ENCODE measurements around the gene EIF3A.
"Not testable (repeated sequence)": the region's sequence is repeated elsewhere in the genome, so short reads cannot be mapped to it uniquely, and the experiment has no call there.

DNA sequence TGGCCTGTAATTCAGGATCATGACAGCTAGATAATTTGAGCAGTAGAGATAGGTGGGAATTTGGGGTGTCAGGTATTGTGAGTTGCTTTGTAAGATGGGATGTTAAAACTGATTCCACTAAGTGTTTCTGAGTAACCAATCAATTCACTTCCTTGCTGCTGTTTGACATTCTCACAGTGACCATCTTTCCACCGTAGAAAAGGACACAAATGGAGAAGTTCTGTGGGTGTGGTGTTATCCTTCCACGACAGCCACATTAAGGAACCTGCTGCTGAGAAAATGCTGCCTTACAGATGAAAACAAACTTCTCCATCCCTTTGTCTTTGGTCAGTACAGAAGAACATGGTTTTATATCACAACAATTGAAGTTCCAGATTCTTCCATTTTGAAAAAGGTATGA, 27.2 kb upstream of the EIF3A start:
- TF ChIP-seq POLR2AphosphoS5 (IDR thresholded peaks at IDR 0.05); EP300 (IDR thresholded peaks at IDR 0.05); POLR2A (IDR thresholded peaks at IDR 0.05; ENCODE audit: low read depth): not testable (repeated sequence)
- TF ChIP-seq, protein P1, sequence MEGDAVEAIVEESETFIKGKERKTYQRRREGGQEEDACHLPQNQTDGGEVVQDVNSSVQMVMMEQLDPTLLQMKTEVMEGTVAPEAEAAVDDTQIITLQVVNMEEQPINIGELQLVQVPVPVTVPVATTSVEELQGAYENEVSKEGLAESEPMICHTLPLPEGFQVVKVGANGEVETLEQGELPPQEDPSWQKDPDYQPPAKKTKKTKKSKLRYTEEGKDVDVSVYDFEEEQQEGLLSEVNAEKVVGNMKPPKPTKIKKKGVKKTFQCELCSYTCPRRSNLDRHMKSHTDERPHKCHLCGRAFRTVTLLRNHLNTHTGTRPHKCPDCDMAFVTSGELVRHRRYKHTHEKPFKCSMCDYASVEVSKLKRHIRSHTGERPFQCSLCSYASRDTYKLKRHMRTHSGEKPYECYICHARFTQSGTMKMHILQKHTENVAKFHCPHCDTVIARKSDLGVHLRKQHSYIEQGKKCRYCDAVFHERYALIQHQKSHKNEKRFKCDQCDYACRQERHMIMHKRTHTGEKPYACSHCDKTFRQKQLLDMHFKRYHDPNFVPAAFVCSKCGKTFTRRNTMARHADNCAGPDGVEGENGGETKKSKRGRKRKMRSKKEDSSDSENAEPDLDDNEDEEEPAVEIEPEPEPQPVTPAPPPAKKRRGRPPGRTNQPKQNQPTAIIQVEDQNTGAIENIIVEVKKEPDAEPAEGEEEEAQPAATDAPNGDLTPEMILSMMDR (IDR thresholded peaks at IDR 0.05), result not testable (repeated sequence)

Measured in esophagus muscularis mucosa (tissue), 4 donors.